SK-N-SH treated with all-trans-retinoic acid at 6 μM for 48 hours (cell line): ENCODE results near the gene SEMA3D.

Experiments used
- ATAC-seq: fragments of 200-7000 bp; cut with Tn5 transposase; 3 replicates; pipeline ENCODE4 v1.9.1; 2020; ENCODE audit warnings: mild to moderate bottlenecking, moderate library complexity
- BACH2 ChIP-seq: fragments of 250-450 bp; sonication (Bioruptor Pico); IDR thresholded peaks from 2 replicates; pipeline ENCODE4 v1.9.0; 2021; ENCODE audit warnings: mild to moderate bottlenecking, borderline replicate concordance
- CSDC2 ChIP-seq: fragments of 250-450 bp; sonication (Bioruptor Pico); IDR thresholded peaks from 2 replicates; pipeline ENCODE4 v1.5.0; 2020; ENCODE audit warnings: mild to moderate bottlenecking, moderate library complexity
- ESRRG ChIP-seq: fragments of 250-450 bp; sonication (Bioruptor Pico); IDR thresholded peaks from 2 replicates; pipeline ENCODE4 v1.6.1; 2021; ENCODE audit warnings: mild to moderate bottlenecking
- GLIS3 ChIP-seq: fragments of 250-450 bp; sonication (Bioruptor Pico); IDR thresholded peaks from 2 replicates; pipeline ENCODE4 v1.5.0; 2020; ENCODE audit warnings: mild to moderate bottlenecking, moderate library complexity
- ISL1 ChIP-seq: fragments of 250-450 bp; sonication (Bioruptor Pico); IDR thresholded peaks from 2 replicates; pipeline ENCODE4 v2.1.2; 2022; ENCODE audit warnings: mild to moderate bottlenecking, moderate library complexity
- OSR1 ChIP-seq: fragments of 250-450 bp; sonication (Bioruptor Pico); IDR thresholded peaks from 2 replicates; pipeline ENCODE4 v1.8.0; 2022; ENCODE audit warnings: moderate library complexity, mild to moderate bottlenecking, inconsistent platforms
- PPARA ChIP-seq: fragments of 250-450 bp; sonication (Bioruptor Pico); IDR thresholded peaks from 2 replicates; pipeline ENCODE4 v1.5.0; 2020; ENCODE audit warnings: mild to moderate bottlenecking, borderline replicate concordance
- RARB ChIP-seq: fragments of 250-450 bp; sonication (Bioruptor Pico); IDR thresholded peaks from 2 replicates; pipeline ENCODE4 v1.8.0; 2021; ENCODE audit warnings: mild to moderate bottlenecking, moderate library complexity
- SNAI2 ChIP-seq: fragments of 250-450 bp; sonication (Bioruptor Pico); IDR thresholded peaks from 2 replicates; pipeline ENCODE4 v1.5.0; 2020; ENCODE audit warnings: mild to moderate bottlenecking, moderate library complexity
- TCF4 ChIP-seq: fragments of 250-450 bp; sonication (Bioruptor Pico); IDR thresholded peaks from 2 replicates; pipeline ENCODE4 v1.8.0; 2021; ENCODE audit warnings: mild to moderate bottlenecking, moderate library complexity, borderline replicate concordance
- TOX ChIP-seq: fragments of 250-450 bp; sonication (Bioruptor Pico); IDR thresholded peaks from 2 replicates; pipeline ENCODE4 v1.8.0; 2021; ENCODE audit warnings: mild to moderate bottlenecking, moderate library complexity, borderline replicate concordance
- ZC3H10 ChIP-seq: fragments of 250-450 bp; sonication (Bioruptor Pico); IDR thresholded peaks from 2 replicates; pipeline ENCODE4 v1.5.1; 2021; ENCODE audit warnings: mild to moderate bottlenecking, moderate library complexity
- ZNF565 ChIP-seq: fragments of 450-650 bp; formaldehyde crosslinking; conservative IDR thresholded peaks from 2 replicates; pipeline ENCODE4 v1.5.0; 2020; ENCODE audit warnings: low read depth, mild to moderate bottlenecking, moderate library complexity
- ZNF70 ChIP-seq: fragments of 450-650 bp; formaldehyde crosslinking; IDR thresholded peaks from 2 replicates; pipeline ENCODE4 v1.5.0; 2020; ENCODE audit warnings: mild to moderate bottlenecking, moderate library complexity
- TF ChIP-seq, protein P1 (sequence below): fragments of 250-450 bp; sonication (Bioruptor Pico); IDR thresholded peaks from 2 replicates; pipeline ENCODE4 v1.8.0; 2021; ENCODE audit warnings: low read depth, mild to moderate bottlenecking, moderate library complexity, borderline replicate concordance
- TF ChIP-seq, protein P2 (sequence below): fragments of 250-450 bp; sonication (Bioruptor Pico); IDR thresholded peaks from 2 replicates; pipeline ENCODE4 v1.5.1; 2021; ENCODE audit warnings: mild to moderate bottlenecking, moderate library complexity
- TF ChIP-seq, protein P3 (sequence below): fragments of 250-450 bp; sonication (Bioruptor Pico); IDR thresholded peaks from 2 replicates; pipeline ENCODE4 v1.5.0; 2020; ENCODE audit warnings: mild to moderate bottlenecking, moderate library complexity
- TF ChIP-seq, protein P4 (sequence below): fragments of 250-450 bp; sonication (Bioruptor Pico); IDR thresholded peaks from 2 replicates; pipeline ENCODE4 v1.5.1; 2020; ENCODE audit warnings: low read depth, mild to moderate bottlenecking, moderate library complexity

The SEMA3D gene

DNA sequence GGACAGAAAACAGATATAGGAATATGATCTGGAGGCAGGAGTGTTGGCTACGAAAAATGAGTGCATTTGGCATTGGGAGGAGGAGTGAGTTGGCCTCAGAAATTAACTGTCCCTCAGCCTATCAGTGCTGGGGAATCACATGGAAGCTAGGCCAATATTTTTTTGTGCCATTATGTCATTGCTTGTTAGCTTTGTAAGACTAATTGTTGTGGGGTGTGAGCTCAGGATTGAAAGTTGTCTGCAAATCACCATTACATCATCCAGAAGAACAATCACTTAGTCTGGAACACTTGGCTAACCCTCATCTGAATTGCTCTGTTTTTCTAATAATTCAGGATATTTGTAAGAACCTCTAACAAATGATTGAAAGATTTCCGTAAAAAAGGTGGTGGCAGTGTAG, 45.2 kb upstream of the SEMA3D start (continued):
- TF ChIP-seq ISL1 (CRISPR knock-in tag): no peak
- TF ChIP-seq ZNF70 (CRISPR knock-in tag): no peak
- TF ChIP-seq, protein P1, sequence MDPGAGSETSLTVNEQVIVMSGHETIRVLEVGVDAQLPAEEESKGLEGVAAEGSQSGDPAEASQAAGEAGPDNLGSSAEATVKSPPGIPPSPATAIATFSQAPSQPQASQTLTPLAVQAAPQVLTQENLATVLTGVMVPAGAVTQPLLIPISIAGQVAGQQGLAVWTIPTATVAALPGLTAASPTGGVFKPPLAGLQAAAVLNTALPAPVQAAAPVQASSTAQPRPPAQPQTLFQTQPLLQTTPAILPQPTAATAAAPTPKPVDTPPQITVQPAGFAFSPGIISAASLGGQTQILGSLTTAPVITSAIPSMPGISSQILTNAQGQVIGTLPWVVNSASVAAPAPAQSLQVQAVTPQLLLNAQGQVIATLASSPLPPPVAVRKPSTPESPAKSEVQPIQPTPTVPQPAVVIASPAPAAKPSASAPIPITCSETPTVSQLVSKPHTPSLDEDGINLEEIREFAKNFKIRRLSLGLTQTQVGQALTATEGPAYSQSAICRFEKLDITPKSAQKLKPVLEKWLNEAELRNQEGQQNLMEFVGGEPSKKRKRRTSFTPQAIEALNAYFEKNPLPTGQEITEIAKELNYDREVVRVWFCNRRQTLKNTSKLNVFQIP (CRISPR knock-in tag): no peak
- TF ChIP-seq, all 23 proteins: peak for 0

DNA sequence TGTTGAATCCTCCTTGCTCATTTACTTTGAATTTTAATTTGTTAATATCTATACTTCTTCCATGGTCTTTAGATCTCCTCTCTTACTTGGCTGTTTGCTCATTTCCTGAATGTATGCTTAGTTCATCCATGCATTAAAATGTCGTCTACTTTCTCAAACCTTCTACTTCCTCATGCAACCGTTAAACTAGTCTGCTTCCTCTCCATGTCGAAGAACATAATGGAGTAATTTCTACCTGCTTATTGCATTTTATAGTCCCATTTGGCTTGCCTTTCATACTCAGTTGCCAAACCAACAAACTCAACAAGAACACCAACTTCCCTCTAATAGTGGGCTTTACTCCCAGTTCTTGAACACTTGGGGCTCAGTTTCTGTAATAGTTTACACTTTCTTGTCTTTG, 43.8 kb upstream of the SEMA3D start:
- TF ChIP-seq ZNF565 (CRISPR knock-in tag) (no peak), PPARA (CRISPR knock-in tag) (no peak), ISL1 (CRISPR knock-in tag) (no peak), GLIS3 (CRISPR knock-in tag) (no peak), ZC3H10 (CRISPR knock-in tag) (no peak), SNAI2 (CRISPR knock-in tag) (no peak), RARB (no peak), TCF4 (CRISPR knock-in tag) (no peak), OSR1 (CRISPR knock-in tag) (no peak), ESRRG (no peak), CSDC2 (CRISPR knock-in tag) (no peak)
- TF ChIP-seq, protein P2, sequence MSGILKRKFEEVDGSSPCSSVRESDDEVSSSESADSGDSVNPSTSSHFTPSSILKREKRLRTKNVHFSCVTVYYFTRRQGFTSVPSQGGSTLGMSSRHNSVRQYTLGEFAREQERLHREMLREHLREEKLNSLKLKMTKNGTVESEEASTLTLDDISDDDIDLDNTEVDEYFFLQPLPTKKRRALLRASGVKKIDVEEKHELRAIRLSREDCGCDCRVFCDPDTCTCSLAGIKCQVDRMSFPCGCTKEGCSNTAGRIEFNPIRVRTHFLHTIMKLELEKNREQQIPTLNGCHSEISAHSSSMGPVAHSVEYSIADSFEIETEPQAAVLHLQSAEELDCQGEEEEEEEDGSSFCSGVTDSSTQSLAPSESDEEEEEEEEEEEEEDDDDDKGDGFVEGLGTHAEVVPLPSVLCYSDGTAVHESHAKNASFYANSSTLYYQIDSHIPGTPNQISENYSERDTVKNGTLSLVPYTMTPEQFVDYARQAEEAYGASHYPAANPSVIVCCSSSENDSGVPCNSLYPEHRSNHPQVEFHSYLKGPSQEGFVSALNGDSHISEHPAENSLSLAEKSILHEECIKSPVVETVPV (CRISPR knock-in tag): no peak
- no peak for ATAC-seq

DNA sequence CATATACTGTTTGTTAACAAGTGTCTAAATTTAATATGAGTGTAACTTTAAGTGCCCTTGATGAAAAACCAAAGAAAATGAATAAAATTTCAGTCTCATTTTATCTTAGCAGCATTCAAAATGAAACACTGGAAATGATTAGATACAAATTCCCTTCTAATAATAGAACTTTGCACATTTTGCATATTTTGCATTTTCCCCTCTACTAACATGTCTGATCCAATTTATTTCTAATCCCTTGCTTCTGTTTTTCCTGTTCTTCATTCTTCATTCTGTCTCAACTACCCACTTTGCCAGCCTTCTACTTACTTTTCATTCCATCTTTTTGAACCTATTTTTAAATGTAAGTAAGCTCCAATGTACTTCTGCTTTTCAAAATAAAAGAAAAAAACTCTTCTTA, 42.7 kb upstream of the SEMA3D start:
- TF ChIP-seq ZNF565 (CRISPR knock-in tag) (no peak), TOX (CRISPR knock-in tag) (no peak)
- TF ChIP-seq, protein P3, sequence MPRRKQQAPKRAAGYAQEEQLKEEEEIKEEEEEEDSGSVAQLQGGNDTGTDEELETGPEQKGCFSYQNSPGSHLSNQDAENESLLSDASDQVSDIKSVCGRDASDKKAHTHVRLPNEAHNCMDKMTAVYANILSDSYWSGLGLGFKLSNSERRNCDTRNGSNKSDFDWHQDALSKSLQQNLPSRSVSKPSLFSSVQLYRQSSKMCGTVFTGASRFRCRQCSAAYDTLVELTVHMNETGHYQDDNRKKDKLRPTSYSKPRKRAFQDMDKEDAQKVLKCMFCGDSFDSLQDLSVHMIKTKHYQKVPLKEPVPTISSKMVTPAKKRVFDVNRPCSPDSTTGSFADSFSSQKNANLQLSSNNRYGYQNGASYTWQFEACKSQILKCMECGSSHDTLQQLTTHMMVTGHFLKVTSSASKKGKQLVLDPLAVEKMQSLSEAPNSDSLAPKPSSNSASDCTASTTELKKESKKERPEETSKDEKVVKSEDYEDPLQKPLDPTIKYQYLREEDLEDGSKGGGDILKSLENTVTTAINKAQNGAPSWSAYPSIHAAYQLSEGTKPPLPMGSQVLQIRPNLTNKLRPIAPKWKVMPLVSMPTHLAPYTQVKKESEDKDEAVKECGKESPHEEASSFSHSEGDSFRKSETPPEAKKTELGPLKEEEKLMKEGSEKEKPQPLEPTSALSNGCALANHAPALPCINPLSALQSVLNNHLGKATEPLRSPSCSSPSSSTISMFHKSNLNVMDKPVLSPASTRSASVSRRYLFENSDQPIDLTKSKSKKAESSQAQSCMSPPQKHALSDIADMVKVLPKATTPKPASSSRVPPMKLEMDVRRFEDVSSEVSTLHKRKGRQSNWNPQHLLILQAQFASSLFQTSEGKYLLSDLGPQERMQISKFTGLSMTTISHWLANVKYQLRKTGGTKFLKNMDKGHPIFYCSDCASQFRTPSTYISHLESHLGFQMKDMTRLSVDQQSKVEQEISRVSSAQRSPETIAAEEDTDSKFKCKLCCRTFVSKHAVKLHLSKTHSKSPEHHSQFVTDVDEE: no peak
- ATAC-seq: peak; percentile 86

DNA sequence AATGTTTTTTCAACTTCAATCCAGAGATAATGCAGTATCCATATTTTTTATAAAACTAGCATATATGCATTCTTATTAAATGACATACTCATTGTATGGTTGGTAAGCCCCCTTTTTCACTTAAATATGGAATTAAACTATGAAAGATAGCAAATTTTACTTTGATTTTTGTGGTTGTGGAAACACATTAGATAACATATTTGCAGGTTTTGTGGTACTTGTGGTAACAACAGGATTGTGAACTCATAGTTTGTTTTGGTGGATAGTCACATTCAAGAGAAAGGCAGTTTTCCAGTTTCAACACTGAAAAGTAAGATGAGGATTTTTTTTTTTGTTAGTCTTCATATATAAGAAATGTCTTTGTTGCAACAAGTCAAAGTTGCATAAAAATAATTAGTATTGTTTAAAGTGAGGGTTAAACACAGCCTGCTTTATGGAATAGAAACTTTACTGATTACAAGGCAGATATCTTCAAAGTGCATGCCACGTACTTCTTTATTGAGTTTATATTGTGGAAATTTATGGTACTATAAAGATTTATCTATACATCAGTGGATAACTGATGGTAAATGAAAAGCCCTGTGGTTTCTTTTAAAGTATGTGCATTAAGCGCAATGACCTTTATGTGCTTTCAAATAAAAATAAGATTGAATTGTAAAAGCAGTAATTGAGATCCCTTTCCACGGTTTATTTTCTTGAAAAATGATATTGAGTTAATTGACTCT, 39.7 kb upstream of the SEMA3D start:
- TF ChIP-seq ZC3H10 (CRISPR knock-in tag) (no peak), ZNF565 (CRISPR knock-in tag) (no peak), ZNF70 (CRISPR knock-in tag) (no peak), ESRRG (no peak), BACH2 (CRISPR knock-in tag) (no peak)
- TF ChIP-seq, protein P4, sequence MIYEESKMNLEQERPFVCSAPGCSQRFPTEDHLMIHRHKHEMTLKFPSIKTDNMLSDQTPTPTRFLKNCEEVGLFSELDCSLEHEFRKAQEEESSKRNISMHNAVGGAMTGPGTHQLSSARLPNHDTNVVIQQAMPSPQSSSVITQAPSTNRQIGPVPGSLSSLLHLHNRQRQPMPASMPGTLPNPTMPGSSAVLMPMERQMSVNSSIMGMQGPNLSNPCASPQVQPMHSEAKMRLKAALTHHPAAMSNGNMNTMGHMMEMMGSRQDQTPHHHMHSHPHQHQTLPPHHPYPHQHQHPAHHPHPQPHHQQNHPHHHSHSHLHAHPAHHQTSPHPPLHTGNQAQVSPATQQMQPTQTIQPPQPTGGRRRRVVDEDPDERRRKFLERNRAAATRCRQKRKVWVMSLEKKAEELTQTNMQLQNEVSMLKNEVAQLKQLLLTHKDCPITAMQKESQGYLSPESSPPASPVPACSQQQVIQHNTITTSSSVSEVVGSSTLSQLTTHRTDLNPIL (CRISPR knock-in tag): no peak
- TF ChIP-seq, protein P1 (CRISPR knock-in tag): no peak
- TF ChIP-seq, protein P3: no peak
- ATAC-seq: no peak
